ENCODE measurements around the gene HAPLN2. TPM values are rescaled to one million over a fixed set of nuclear protein-coding genes. Genes with fewer than 3 reads are reported as not detected.

The HAPLN2 gene
- total and polyA plus RNA-seq, 2 of the 8 experiments (the other 6 are each of a cell fraction or from before 2014, with no cell fraction given): 0.19 to 0.51 TPM

GRCh38 chr1:156665539-156665938, 46.3 kb downstream of the HAPLN2 start:
- H3K9me3 ChIP-seq (ENCODE audit: insufficient read depth in 2 of 2, low read depth in 1 of 2, low read length in 1 of 2): no peaks in the 10 kb centered on the region
- H2BK5ac ChIP-seq (ENCODE audit: low read depth, low read length): peak overlapping the region; percentile 93; the same call in 1 of the 2 replicates
- H2BK120ac ChIP-seq (replicated peaks; ENCODE audit: low read depth, low read length): no peak overlapping the region
- H3K4me2 ChIP-seq (ENCODE audit: insufficient read depth in 1 of 2, low read depth in 2 of 2, low read length in 2 of 2): no peak overlapping the region
- peaks cover 0 to 1% of the 10 kb centered on the region in 2 experiments for H4K20me1 ChIP-seq (replicated peaks in 1 of 2; ENCODE audit: control insufficient read depth in 1 of 2, insufficient read depth in 2 of 2, low read length in 2 of 2)
- POLR2A ChIA-PET (ENCODE audit: partially characterized antibody): interaction anchor here (0.8 to 12.0 kb wide), 16 partner anchors 11 to 104 kb away, joined by 3 to 419 read pairs (median 4); partner anchors contain the start of genes CRABP2, HDGF, ISG20L2 and METTL25B
- no peaks in the 10 kb centered on the region for H3K79me2 ChIP-seq (ENCODE audit: control insufficient read depth in 1 of 2, insufficient read depth in 2 of 2, low read length in 2 of 2)
- peaks cover 11 to 81% (median 64%) of the 10 kb centered on the region in 4 experiments for H3K4me1 ChIP-seq (replicated peaks in 1 of 4; ENCODE audit: control insufficient read depth in 3 of 4, insufficient read depth in 4 of 4, low read length in 3 of 4)
- no peak overlapping the region for H4K8ac ChIP-seq (ENCODE audit: extremely low read depth, insufficient read depth, low read length)
- peak overlapping the region; percentile 99; the same call in 1 of the 2 replicates for H2BK15ac ChIP-seq (ENCODE audit: low read length)
- no peak overlapping the region for H3K27ac ChIP-seq (ENCODE audit: low read depth, low read length)
- H3K27me3 ChIP-seq (replicated peaks in 1 of 4; ENCODE audit: control insufficient read depth in 3 of 4, extremely low read depth in 1 of 4, insufficient read depth in 3 of 4, low read length in 3 of 4): no peaks in the 10 kb centered on the region
- no peak overlapping the region for H3K4ac ChIP-seq (replicated peaks; ENCODE audit: insufficient read length, low read depth, low read length)
- peaks cover 2% of the 10 kb centered on the region for H3K23me2 ChIP-seq (ENCODE audit: low read depth, low read length)
- no peaks in the 10 kb centered on the region; the same call in 1 of the 2 replicates for H3K79me1 ChIP-seq (ENCODE audit: low read depth, low read length)
- H3K36me3 ChIP-seq (ENCODE audit: control insufficient read depth in 2 of 4, insufficient read depth in 4 of 4, low read length in 3 of 4): no peaks in the 10 kb centered on the region; a peak in 1 of 8 replicates
- H3K23ac ChIP-seq (ENCODE audit: insufficient read length): no peak overlapping the region
- peak overlapping the region; percentile 68; the same call in 1 of the 2 replicates for H2BK12ac ChIP-seq (ENCODE audit: low read depth, low read length)
- H4K91ac ChIP-seq (replicated peaks; ENCODE audit: insufficient read length, low read length): peak overlapping the region; percentile 73
- CTCF ChIA-PET (ENCODE audit: partially characterized antibody): interaction anchor here (1.2 to 66.0 kb wide), 4 partner anchors 21 to 262 kb away, joined by 3 to 4284 read pairs (median 387); partner anchors contain the start of genes BCAN, CRABP2, HAPLN2 and ISG20L2
- no peak overlapping the region for H3K14ac ChIP-seq (ENCODE audit: insufficient read length)
- no peak for DNase-seq (ENCODE audit: low read depth in 1 of 2, low spot score in 2 of 2)
- TF ChIP-seq CHD1 (IDR thresholded peaks at IDR 0.05; ENCODE audit: low read depth, low read length) (no peak), MAX (IDR thresholded peaks at IDR 0.05) (no peak), TBP (IDR thresholded peaks at IDR 0.05; ENCODE audit: low read depth, low read length) (no peak), RXRA (IDR thresholded peaks at IDR 0.05; ENCODE audit: insufficient read depth, low read depth, low read length) (no peak), TAF1 (IDR thresholded peaks at IDR 0.05; ENCODE audit: low read depth, low read length) (no peak), GTF2F1 (IDR thresholded peaks at IDR 0.05; ENCODE audit: borderline replicate concordance, low read depth, low read length) (no peak), NANOG (IDR thresholded peaks at IDR 0.05; ENCODE audit: insufficient read depth, low read depth, low read length, poor library complexity, severe bottlenecking) (no peak), POLR2A (IDR thresholded peaks at IDR 0.05; ENCODE audit: control extremely low read depth in 1 of 2, low read depth in 2 of 2, low read length in 2 of 2) (no peak), TCF12 (IDR thresholded peaks at IDR 0.05; ENCODE audit: low read depth, low read length) (no peak)
- H3K56ac ChIP-seq (replicated peaks; ENCODE audit: insufficient read length, low read depth, low read length): no peak overlapping the region
- no peak for FAIRE-seq
- no peak overlapping the region for H3K4me3 ChIP-seq (ENCODE audit: extremely low read depth in 1 of 4, insufficient read depth in 2 of 4, low read depth in 3 of 4, low read length in 4 of 4)
- WGBS, 2 experiments (ENCODE audit: extremely low coverage in 1 of 2, insufficient coverage in 1 of 2, insufficient read length in 1 of 2, insufficient replicate concordance in 2 of 2, low coverage in 1 of 2, low lambda C conversion rate in 2 of 2, missing lambda C conversion rate in 1 of 2): 66% methylated on average over 3 of the region's 3 CpGs; no CpG with 5 or more reads in 1 of the 2 experiments
- peak overlapping the region; percentile 61; the same call in 1 of the 2 replicates for H2BK20ac ChIP-seq (ENCODE audit: low read length)
- no peak overlapping the region for H4K5ac ChIP-seq (ENCODE audit: insufficient read length, low read depth, low read length)
- peak overlapping the region; percentile 72; the same call in 1 of the 2 replicates for H2AK5ac ChIP-seq (ENCODE audit: low read depth, low read length)
- H2AFZ ChIP-seq (ENCODE audit: low read length): no peak overlapping the region
- peak overlapping the region; percentile 87 for H3K18ac ChIP-seq (ENCODE audit: extremely low read depth, low read length)
- no peak overlapping the region for H3K9ac ChIP-seq (replicated peaks in 1 of 4; ENCODE audit: extremely low read depth in 1 of 4, low read depth in 3 of 4, low read length in 3 of 4)

Data from H1 (cell line).